B cell (primary cell): ENCODE measurements around the gene IL31RA. TPM values are rescaled to one million over a fixed set of nuclear protein-coding genes. Genes with fewer than 3 reads are reported as not detected.

ENCODE experiments used
- ATAC-seq: fragments of 200-7000 bp; cut with Tn5 transposase; one replicate; pipeline ENCODE4 v1.10.0; 2021; ENCODE audit warnings: low read depth, mild to moderate bottlenecking, moderate number of reproducible peaks, moderate library complexity
- CTCF ChIA-PET: fragments of 350-600 bp; sonication (Branson Sonifier 250); formaldehyde crosslinking; loops from one replicate; lab custom pipeline; 2021; ENCODE audit warnings: antibody characterized with exemption, inconsistent platforms; lab: Charles Lee
- POLR2A ChIA-PET: fragments of 350-600 bp; sonication (Branson Sonifier 250); formaldehyde crosslinking; loops from one replicate; lab custom pipeline; 2021; ENCODE audit warnings: antibody characterized with exemption; lab: Charles Lee
- DNase-seq: peaks from one replicate; pipeline ENCODE4 v3.0.0; 2013
- H2AFZ ChIP-seq: 2 replicates; pipeline ENCODE4 v1.6.1; 2012; ENCODE audit warnings: mild to moderate bottlenecking, low read depth, low read length; ENCODE audit not compliant: insufficient read depth, poor library complexity, severe bottlenecking
- H3K27ac ChIP-seq, 2 donors: 1 replicate in 1 of 2; 2 replicates in 1 of 2; pipeline ENCODE4 v1.5.1; 2012 to 2013; ENCODE audit warnings: low read length in 2 of 2, mild to moderate bottlenecking in 2 of 2, moderate library complexity in 1 of 2
- H3K27me3 ChIP-seq, 4 experiments: fragments of 200-600 bp in 1 of 4; sonication (generic) in 1 of 4; replicated peaks in 1 of 4; 1 replicate in 2 of 4; 2 replicates in 2 of 4; pipeline versions ENCODE4 v1.6.1 to v1.7.0; 2013 to 2016; ENCODE audit warnings: low read length in 3 of 4, mild to moderate bottlenecking in 2 of 4, mixed read lengths in 1 of 4, moderate library complexity in 1 of 4; ENCODE audit not compliant: insufficient read depth in 4 of 4, control insufficient read depth in 3 of 4; ENCODE audit errors: control extremely low read depth in 1 of 4
- H3K36me3 ChIP-seq, 2 experiments: replicated peaks in 1 of 2; 1 replicate in 1 of 2; 2 replicates in 1 of 2; pipeline versions ENCODE4 v1.6.1 to v1.7.1; 2013; ENCODE audit warnings: low read length in 1 of 2; ENCODE audit not compliant: insufficient read depth in 2 of 2, control insufficient read depth in 1 of 2; ENCODE audit errors: control extremely low read depth in 1 of 2, extremely low read depth in 1 of 2
- H3K4me1 ChIP-seq, 2 donors: fragments of 200-600 bp in 1 of 2; sonication (generic) in 1 of 2; 1 replicate in 1 of 2; 2 replicates in 1 of 2; pipeline versions ENCODE4 v1.5.1 to v1.6.1; 2013 to 2017; ENCODE audit warnings: low read length in 2 of 2; ENCODE audit not compliant: control insufficient read depth in 2 of 2, insufficient read depth in 2 of 2
- H3K4me2 ChIP-seq: replicated peaks from 2 replicates; pipeline ENCODE3; 2012; ENCODE audit warnings: mild to moderate bottlenecking, low read depth, low read length; ENCODE audit not compliant: poor library complexity, severe bottlenecking
- H3K4me3 ChIP-seq, 5 experiments: fragments of 200-600 bp in 1 of 5; sonication (generic) in 1 of 5; 1 replicate in 3 of 5; 2 replicates in 2 of 5; pipeline versions ENCODE4 v1.5.1 to v1.7.0; 2011 to 2016; ENCODE audit warnings: low read length in 4 of 5, mild to moderate bottlenecking in 4 of 5, low read depth in 2 of 5, control low read depth in 1 of 5, moderate library complexity in 1 of 5; ENCODE audit not compliant: insufficient read depth in 1 of 5; ENCODE audit errors: control extremely low read depth in 1 of 5, extremely low read depth in 1 of 5
- H3K79me2 ChIP-seq: fragments of 200-600 bp; sonication (generic); one replicate; pipeline ENCODE4 v1.6.0; 2016; ENCODE audit warnings: low read length; ENCODE audit not compliant: control insufficient read depth, insufficient read depth
- H3K9ac ChIP-seq: fragments of 200-600 bp; sonication (generic); 2 replicates; pipeline ENCODE4 v1.6.1; 2017; ENCODE audit warnings: mild to moderate bottlenecking, low read length, moderate library complexity
- H3K9me3 ChIP-seq, 3 donors: one replicate each; pipeline versions ENCODE4 v1.6.1 to v1.7.1; 2013; ENCODE audit warnings: low read length in 2 of 3; ENCODE audit not compliant: control insufficient read depth in 2 of 3, insufficient read depth in 1 of 3; ENCODE audit errors: control extremely low read depth in 1 of 3
- H4K20me1 ChIP-seq: 2 replicates; pipeline ENCODE4 v1.6.0; 2012; ENCODE audit warnings: mild to moderate bottlenecking, low read length; ENCODE audit not compliant: insufficient read depth, control insufficient read depth, poor library complexity, severe bottlenecking
- H3K27ac Mint-ChIP-seq: one replicate; pipeline ENCODE4 v1.8.0; 2021; ENCODE audit warnings: mixed read lengths
- H3K27me3 Mint-ChIP-seq: one replicate; pipeline ENCODE4 v1.8.0; 2021; ENCODE audit warnings: mixed read lengths
- H3K4me1 Mint-ChIP-seq: one replicate; pipeline ENCODE4 v1.8.0; 2021; ENCODE audit warnings: mixed read lengths
- H3K4me3 Mint-ChIP-seq: one replicate; pipeline ENCODE4 v1.8.0; 2021; ENCODE audit warnings: mixed read lengths
- H3K9me3 Mint-ChIP-seq: one replicate; pipeline ENCODE4 v1.8.0; 2022; ENCODE audit warnings: mixed read lengths; ENCODE audit not compliant: insufficient read depth
- CTCF ChIP-seq: fragments of 200-600 bp; IDR thresholded peaks from one replicate; pipeline ENCODE4 v1.8.0; 2022; ENCODE audit warnings: antibody characterized with exemption, mild to moderate bottlenecking
- EZH2 ChIP-seq: IDR thresholded peaks from 2 replicates; pipeline ENCODE4 v1.6.1; 2012; ENCODE audit warnings: borderline replicate concordance, low read depth, mild to moderate bottlenecking, moderate library complexity, low read length; ENCODE audit not compliant: insufficient read depth, poor library complexity, severe bottlenecking
- WGBS: methylation state at CpG from one replicate; pipeline ENCODE4 v1.1.5; 2013; ENCODE audit warnings: missing lambda C conversion rate; ENCODE audit not compliant: insufficient coverage; 5-methylcytosine and 5-hydroxymethylcytosine counted together
- intact Hi-C: fragments of 100-400 bp; cut with micrococcal nuclease; formaldehyde crosslinking; loops from one replicate; pipeline ENCODE4 v1.10.0; 2022
- polyA plus RNA-seq: library from polyadenylated mRNA; depleted of rRNA; stranded (reverse); fragments of >200 nt; gene quantifications from 2 replicates; pipeline ENCODE4 v1.2.3, GENCODE V29; 2012
- total RNA-seq, 2 donors: library from RNA; stranded (reverse); fragments of 120-200 nt in 1 of 2; gene quantifications; 1 replicate in 1 of 2; 2 replicates in 1 of 2; pipeline versions ENCODE4 v1.2.3 to v1.2.4, GENCODE V29; 2013 to 2022

Gene IL31RA
- total and polyA plus RNA-seq, 2 donors (not counting 1 experiment from before 2014, with no cell fraction given), result not detected

GRCh38 chr5:55925712-55926111, 74.6 kb downstream of the IL31RA start:
- intact Hi-C loops, result no loop called here
- CTCF ChIA-PET, result interaction anchor here (1.3 to 1.4 kb wide), 2 partner anchors 10 to 12 kb away, joined by 4 read pairs; no protein-coding TSS in a partner anchor
- DNase-seq, result no peak
- H3K27ac Mint-ChIP-seq, result no peak overlapping the region
- H3K4me2 ChIP-seq, result no peak overlapping the region
- peaks cover 9% of the 10 kb centered on the region for H3K4me1 Mint-ChIP-seq
- H3K9me3 Mint-ChIP-seq, result no peaks in the 10 kb centered on the region
- no peak overlapping the region for H3K9ac ChIP-seq
- no peak overlapping the region for H3K4me3 Mint-ChIP-seq
- 88% methylated on average over 5 of the region's 5 CpGs for WGBS
- H4K20me1 ChIP-seq, result no peaks in the 10 kb centered on the region
- no peak overlapping the region for H3K4me3 ChIP-seq
- TF ChIP-seq EZH2 (no peak), CTCF (no peak)
- H3K79me2 ChIP-seq, result no peaks in the 10 kb centered on the region
- H3K27me3 Mint-ChIP-seq, result peaks cover 15% of the 10 kb centered on the region
- POLR2A ChIA-PET, result no interaction called here
- peaks cover 7 to 10% of the 10 kb centered on the region in 2 donors for H3K4me1 ChIP-seq
- H3K9me3 ChIP-seq, result no peaks in the 10 kb centered on the region
- H3K27me3 ChIP-seq, result peaks cover 0 to 8% (median 1%) of the 10 kb centered on the region in 4 experiments
- no peak for ATAC-seq
- no peak overlapping the region for H3K27ac ChIP-seq
- no peaks in the 10 kb centered on the region for H3K36me3 ChIP-seq
- no peak overlapping the region for H2AFZ ChIP-seq

GRCh38 chr5:55926476-55926875, 75.3 kb downstream of the IL31RA start:
- H3K27ac ChIP-seq, result no peak overlapping the region
- H3K4me3 Mint-ChIP-seq, result no peak overlapping the region
- ChIA-PET POLR2A (no interaction called here), CTCF (interaction anchor here (1.3 to 1.4 kb wide), 2 partner anchors 9 to 11 kb away, joined by 4 read pairs; no protein-coding TSS in a partner anchor)
- H3K27ac Mint-ChIP-seq, result no peak overlapping the region
- no peak for DNase-seq
- H2AFZ ChIP-seq, result no peak overlapping the region
- no peaks in the 10 kb centered on the region for H3K9me3 ChIP-seq
- no peak for ATAC-seq
- peaks cover 7 to 10% of the 10 kb centered on the region in 2 donors for H3K4me1 ChIP-seq
- peaks cover 0 to 8% (median 1%) of the 10 kb centered on the region in 4 experiments for H3K27me3 ChIP-seq
- H3K79me2 ChIP-seq, result no peaks in the 10 kb centered on the region
- no peak overlapping the region for H3K4me2 ChIP-seq
- H3K27me3 Mint-ChIP-seq, result peaks cover 15% of the 10 kb centered on the region
- 98% methylated on average over 4 of the region's 5 CpGs for WGBS
- TF ChIP-seq EZH2 (no peak), CTCF (no peak)
- no peaks in the 10 kb centered on the region for H3K9me3 Mint-ChIP-seq
- no peak overlapping the region for H3K9ac ChIP-seq
- no peaks in the 10 kb centered on the region for H4K20me1 ChIP-seq
- intact Hi-C loops, result no loop called here
- H3K36me3 ChIP-seq, result no peaks in the 10 kb centered on the region
- no peak overlapping the region for H3K4me3 ChIP-seq
- H3K4me1 Mint-ChIP-seq, result peaks cover 9% of the 10 kb centered on the region
